Measurements from ENCODE around the gene VAMP3. TPM values are rescaled to one million over a fixed set of nuclear protein-coding genes. Genes with fewer than 3 reads are reported as not detected.
A peak's percentile ranks its signal among the peaks of the same experiment; 100 is the strongest.

VAMP3 gene
- total and polyA plus RNA-seq, 9 of the 15 experiments (the other 6 are each of a cell fraction or from before 2014, with no cell fraction given) = 27.1 to 71.3 (median 47.5) TPM

DNA sequence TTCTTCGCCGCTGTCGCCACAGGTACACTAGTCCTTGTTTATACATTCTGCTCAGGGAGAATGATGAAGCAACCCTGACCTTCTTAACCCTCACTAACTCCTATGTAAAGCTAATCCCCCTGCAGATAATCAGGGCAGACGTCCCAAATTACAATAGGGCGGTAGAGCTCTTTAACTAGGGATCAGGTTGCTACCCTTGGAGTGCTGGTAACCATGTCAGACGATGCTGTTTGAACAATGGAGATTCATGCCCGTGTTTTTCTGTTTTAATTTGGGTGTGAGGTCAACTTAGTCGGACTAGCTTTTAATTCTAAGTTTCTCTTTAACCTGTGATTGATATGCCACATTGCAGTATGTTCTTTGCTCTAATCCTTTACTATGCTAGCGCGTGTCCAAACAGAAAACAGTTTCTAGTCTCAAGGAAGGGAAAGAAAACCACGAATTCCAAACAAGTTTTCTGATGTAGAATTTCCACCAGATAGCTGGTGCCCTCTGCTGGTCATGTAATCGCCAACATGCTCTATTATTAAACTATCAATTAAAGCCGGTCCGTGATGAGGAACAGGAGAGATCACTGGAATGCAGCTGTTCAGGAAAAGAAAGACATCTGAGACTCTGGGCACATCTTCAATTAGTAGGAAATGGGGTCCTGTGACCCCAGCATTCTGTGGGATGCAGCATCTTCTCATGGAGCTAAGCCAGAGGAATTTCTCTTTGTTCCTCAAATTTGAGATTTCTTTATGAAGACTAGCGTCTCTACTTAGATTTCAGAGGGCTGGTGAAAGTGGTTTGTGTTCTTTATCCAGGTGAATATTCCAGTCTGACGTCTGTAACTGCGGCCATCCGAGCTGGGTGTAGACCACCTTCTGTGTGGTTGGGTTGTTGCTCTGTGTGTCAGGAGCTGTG is 18.3 kb upstream of the VAMP3 start (continued):
- TF ChIP-seq, protein P1, sequence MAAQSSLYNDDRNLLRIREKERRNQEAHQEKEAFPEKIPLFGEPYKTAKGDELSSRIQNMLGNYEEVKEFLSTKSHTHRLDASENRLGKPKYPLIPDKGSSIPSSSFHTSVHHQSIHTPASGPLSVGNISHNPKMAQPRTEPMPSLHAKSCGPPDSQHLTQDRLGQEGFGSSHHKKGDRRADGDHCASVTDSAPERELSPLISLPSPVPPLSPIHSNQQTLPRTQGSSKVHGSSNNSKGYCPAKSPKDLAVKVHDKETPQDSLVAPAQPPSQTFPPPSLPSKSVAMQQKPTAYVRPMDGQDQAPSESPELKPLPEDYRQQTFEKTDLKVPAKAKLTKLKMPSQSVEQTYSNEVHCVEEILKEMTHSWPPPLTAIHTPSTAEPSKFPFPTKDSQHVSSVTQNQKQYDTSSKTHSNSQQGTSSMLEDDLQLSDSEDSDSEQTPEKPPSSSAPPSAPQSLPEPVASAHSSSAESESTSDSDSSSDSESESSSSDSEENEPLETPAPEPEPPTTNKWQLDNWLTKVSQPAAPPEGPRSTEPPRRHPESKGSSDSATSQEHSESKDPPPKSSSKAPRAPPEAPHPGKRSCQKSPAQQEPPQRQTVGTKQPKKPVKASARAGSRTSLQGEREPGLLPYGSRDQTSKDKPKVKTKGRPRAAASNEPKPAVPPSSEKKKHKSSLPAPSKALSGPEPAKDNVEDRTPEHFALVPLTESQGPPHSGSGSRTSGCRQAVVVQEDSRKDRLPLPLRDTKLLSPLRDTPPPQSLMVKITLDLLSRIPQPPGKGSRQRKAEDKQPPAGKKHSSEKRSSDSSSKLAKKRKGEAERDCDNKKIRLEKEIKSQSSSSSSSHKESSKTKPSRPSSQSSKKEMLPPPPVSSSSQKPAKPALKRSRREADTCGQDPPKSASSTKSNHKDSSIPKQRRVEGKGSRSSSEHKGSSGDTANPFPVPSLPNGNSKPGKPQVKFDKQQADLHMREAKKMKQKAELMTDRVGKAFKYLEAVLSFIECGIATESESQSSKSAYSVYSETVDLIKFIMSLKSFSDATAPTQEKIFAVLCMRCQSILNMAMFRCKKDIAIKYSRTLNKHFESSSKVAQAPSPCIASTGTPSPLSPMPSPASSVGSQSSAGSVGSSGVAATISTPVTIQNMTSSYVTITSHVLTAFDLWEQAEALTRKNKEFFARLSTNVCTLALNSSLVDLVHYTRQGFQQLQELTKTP (IDR thresholded peaks at IDR 0.05; ENCODE audit: low read depth in 1 of 2, partially characterized antibody in 2 of 2) = no peak
- TF ChIP-seq MEF2D (tag; conservative IDR thresholded peaks at IDR 0.05; ENCODE audit: low read depth) (no peak), SMC3 (conservative IDR thresholded peaks at IDR 0.05; ENCODE audit: insufficient read depth, low read depth, low read length) (peak; percentile 68; the same call in 1 of the 2 replicates), STAT5B (CRISPR knock-in tag; IDR thresholded peaks at IDR 0.05) (no peak)
- TF ChIP-seq, protein P2, sequence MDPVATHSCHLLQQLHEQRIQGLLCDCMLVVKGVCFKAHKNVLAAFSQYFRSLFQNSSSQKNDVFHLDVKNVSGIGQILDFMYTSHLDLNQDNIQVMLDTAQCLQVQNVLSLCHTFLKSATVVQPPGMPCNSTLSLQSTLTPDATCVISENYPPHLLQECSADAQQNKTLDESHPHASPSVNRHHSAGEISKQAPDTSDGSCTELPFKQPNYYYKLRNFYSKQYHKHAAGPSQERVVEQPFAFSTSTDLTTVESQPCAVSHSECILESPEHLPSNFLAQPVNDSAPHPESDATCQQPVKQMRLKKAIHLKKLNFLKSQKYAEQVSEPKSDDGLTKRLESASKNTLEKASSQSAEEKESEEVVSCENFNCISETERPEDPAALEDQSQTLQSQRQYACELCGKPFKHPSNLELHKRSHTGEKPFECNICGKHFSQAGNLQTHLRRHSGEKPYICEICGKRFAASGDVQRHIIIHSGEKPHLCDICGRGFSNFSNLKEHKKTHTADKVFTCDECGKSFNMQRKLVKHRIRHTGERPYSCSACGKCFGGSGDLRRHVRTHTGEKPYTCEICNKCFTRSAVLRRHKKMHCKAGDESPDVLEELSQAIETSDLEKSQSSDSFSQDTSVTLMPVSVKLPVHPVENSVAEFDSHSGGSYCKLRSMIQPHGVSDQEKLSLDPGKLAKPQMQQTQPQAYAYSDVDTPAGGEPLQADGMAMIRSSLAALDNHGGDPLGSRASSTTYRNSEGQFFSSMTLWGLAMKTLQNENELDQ (CRISPR knock-in tag; IDR thresholded peaks at IDR 0.05; ENCODE audit: borderline replicate concordance) = no peak
